Activated CD8-positive, alpha-beta memory T cell treated with anti-CD3 and anti-CD28 coated beads, Interleukin-2, amount 50 U/mL, for 1 hour (primary cell): Measurements from ENCODE around the gene OSGEP.

Experiments
- DNase-seq: peaks from one replicate; pipeline ENCODE4 v3.0.0-alpha.2; 2020; ENCODE audit errors: extremely low read depth

OSGEP gene

DNA sequence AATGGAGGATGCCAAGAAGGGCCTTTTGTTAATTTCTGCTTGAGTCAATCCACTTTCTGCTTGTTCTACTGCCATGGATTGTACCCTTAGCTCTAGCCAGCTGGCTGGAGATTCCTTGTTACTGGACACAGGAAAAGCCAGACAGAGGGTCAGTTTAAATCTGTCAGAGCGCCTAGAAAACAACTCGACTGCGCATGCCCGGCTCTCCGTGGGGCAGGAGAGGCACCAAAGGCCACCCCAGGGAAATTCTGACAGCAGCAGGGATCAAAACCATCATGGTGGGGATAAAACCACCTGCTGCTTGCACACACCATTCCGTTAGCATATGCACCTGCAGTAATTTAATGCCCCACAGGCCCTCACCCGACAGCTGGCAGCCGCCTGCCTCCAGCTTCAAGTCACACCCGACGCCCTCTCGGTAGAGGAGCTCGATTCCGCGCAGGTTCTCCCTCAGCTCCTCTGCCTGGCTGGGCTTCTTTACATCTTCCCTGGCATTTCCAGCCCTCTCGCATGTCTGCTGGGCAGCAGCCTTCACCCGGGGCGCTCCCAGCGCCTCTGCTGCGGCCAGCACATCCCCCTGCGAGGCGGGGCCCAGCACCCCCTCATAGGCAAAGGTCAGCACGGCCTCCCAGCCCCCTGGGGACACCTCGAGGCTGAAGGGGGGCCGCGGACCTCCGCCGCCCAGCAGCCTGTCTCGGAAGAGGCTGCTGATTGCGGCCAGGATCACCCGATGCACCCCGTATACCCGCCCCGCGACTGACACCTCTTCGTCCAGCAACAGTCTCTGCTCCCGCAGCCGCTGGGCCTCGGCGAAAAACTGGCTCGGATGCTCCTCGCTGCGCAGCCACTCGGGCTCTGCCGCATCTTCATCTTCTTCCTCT is 19.7 kb downstream of the OSGEP start:
- DNase-seq = no peak

- no peak for DNase-seq
Measured at GRCh38 chr14:20429801-20430669, 24.6 kb downstream of the OSGEP start.

GRCh38 chr14:20428802-20429201 is 25.8 kb downstream of the OSGEP start:
- DNase-seq = no peak

DNA sequence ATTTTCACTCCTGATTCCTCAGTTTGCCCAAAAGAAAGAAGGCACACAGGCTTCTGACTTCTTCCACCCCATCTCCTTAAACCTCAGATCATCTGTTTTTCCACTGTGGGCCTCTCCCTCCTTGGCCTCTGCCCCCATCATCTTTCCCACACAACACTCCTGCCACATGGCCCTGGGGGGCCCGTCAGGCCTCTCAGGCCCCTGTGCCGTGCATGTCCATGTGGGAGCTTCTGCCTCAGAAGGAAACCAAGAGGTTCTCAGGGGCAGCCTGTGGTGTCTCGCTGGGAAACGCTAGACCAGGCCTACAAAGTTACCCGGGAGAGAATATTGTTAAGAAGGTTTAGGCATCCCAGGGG is 26.6 kb downstream of the OSGEP start:
- no peak for DNase-seq

DNA sequence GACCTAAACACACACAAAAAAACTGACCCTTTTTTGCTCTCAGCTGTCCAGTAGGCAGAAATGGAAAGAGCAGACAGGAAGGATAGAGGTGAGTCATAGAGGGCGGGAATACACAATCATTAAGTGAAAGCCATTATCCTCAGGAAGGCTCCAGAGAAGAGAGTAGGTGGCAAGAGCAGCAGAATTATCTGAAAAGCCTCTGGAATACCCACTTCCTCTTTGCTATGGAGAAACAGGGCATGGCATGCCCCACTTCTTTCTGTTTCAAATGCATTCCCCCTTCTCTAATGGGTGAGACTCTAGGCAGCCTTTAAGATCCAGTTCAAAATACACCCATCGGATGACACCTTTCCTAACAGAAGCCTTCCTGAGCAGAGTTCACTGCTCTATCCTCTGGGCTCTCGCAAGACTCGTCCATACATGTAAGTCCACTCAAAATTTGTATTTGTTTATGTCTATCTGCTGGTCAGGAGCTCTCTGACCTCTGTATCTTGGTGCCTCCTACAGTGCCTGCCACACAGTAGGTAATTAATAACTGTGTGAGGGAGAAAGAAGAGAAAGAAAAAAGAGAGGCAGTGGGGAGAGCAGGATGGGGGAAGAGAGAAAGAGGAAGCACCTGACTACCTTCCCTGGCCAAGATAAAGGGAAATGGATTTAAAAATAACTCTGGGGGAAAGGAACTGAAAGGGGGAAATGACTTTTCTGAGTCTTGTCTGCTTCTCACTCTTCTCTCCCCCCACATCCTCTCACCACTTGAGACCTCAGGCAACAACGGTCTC is 27.2 kb downstream of the OSGEP start:
- no peak for DNase-seq

- DNase-seq = no peak
Measured at GRCh38 chr14:20424851-20425250, 29.8 kb downstream of the OSGEP start.

- DNase-seq = no peak
Measured at GRCh38 chr14:20422886-20423285, 31.7 kb downstream of the OSGEP start.

DNA sequence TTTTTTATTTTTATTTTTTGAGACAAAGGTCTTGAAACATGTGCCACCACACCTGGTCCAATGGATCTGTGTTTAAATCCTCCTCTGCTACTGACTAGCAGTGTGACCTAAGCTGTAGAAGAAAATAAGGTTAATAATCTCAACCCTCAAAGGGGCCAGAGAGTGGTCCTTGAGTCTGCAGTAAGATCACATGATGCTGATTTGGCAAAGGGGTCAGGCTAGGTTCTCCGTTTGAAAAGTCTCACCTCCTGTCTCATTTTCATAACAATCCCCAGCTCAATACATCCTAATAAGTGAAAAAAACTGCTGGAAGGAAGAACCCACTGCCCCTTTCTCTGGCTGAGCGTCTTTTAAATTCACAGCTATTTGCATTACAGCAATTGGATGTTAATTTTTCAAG is 33.3 kb downstream of the OSGEP start:
- no peak for DNase-seq

- no peak for DNase-seq
Measured at GRCh38 chr14:20419419-20419818, 35.2 kb downstream of the OSGEP start.

- no peak for DNase-seq
Measured at GRCh38 chr14:20418501-20418909, 36.1 kb downstream of the OSGEP start.

DNA sequence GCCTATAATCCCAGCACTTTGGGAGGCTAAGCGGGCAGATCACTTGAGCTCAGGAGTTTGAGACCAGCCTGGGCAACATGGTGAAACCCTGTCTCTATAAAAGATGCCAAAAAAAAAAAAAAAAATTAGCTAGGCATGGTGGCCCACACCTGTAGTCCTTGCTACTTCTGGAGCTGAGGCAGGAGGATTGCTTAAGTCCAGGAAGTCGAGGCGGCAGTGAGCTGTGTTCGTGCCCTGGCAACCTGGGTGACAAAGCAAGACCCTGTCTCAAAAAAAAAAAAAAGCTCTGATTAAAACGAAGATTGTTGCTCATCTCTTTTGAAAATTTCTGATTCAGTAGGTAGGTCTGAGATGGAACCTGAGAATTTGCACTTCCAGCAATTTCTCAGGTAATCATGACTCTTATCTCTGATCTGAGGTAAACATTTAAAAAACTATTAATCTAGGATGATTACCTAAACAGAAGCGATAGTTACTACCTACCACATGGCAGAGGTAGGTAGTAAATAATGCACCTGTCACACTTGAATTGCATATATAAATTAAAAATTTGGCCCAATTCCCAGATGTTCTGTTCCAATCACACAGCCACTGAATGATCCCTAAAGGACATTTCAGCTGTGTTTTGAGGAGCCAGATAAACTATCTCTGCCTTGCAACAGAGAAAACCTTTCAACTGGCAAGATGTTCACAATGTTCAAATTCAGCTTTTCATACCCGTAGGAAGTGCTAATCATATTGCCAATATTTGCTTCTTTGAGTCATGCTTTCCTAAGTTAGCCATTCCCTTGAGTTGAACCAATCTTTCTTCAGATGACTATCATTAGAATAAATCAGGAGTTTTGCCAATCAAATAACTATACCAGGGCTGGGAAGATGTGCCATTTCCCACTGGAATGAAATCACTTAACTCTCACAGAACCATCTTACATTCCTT is 37.1 kb downstream of the OSGEP start:
- DNase-seq = no peak

- DNase-seq = no peak
Measured at GRCh38 chr14:20416223-20416622, 38.4 kb downstream of the OSGEP start.

GRCh38 chr14:20415782-20416206 is 38.8 kb downstream of the OSGEP start:
- DNase-seq = no peak

GRCh38 chr14:20413744-20414082 is 40.9 kb downstream of the OSGEP start:
- DNase-seq = no peak

GRCh38 chr14:20412876-20413743 is 41.5 kb downstream of the OSGEP start, which contains the start of gene TEP1:
Gene TEP1, minus strand, starts transcription at chr14:20413501. Its CDS starts 5,062 bp downstream, at chr14:20408439.
- no peak for DNase-seq

DNA sequence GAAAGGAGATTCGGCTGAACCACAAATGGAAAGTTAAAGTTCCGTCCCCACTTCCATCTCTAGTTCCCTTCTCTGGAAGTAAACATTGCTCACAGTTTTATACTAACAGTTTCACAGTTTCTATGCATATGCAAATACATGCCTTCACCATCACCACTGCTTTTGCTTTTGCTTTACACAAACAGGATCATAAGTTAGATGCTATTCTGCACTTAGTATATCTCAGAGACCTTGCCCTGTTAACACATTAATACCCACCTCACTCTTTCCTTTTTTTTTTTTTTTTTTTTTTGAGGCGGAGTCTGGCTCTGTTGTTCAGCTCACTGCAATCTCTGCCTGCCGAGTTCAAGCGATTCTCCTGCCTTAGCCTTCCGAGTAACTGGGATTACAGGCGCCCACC is 42.2 kb downstream of the OSGEP start:
- DNase-seq = no peak

- DNase-seq = no peak
Measured at GRCh38 chr14:20409226-20409625, 45.4 kb downstream of the OSGEP start.

GRCh38 chr14:20403521-20403920 is 51.1 kb downstream of the OSGEP start:
- no peak for DNase-seq

GRCh38 chr14:20400965-20401593 is 53.5 kb downstream of the OSGEP start:
- no peak for DNase-seq

- no peak for DNase-seq
Measured at GRCh38 chr14:20400589-20400964, 54.0 kb downstream of the OSGEP start.
